Activated T-helper 17 cell treated with anti-CD3 and anti-CD28 coated beads, Interleukin-2, amount 50 U/mL, for 72 hours (primary cell): ENCODE measurements around the gene SLC34A3. TPM values are rescaled to one million over a fixed set of nuclear protein-coding genes. Genes with fewer than 3 reads are reported as not detected.

Source experiments
- ATAC-seq: fragments of 150-1000 bp; cut with Tn5 transposase; replicated peaks from 2 replicates; pipeline ENCODE4 v1.10.0; 2021; ENCODE audit warnings: mild to moderate bottlenecking, moderate library complexity
- H3K27ac Mint-ChIP-seq: one replicate; pipeline ENCODE4 v1.8.0; 2022; ENCODE audit warnings: mixed read lengths
- H3K27me3 Mint-ChIP-seq: one replicate; pipeline ENCODE4 v1.8.0; 2022; ENCODE audit warnings: mixed read lengths
- H3K36me3 Mint-ChIP-seq: one replicate; pipeline ENCODE4 v1.8.0; 2022; ENCODE audit warnings: low read depth, mild to moderate bottlenecking, mixed read lengths
- H3K4me1 Mint-ChIP-seq: one replicate; pipeline ENCODE4 v1.8.0; 2022; ENCODE audit warnings: mixed read lengths
- H3K4me3 Mint-ChIP-seq: one replicate; pipeline ENCODE4 v1.8.0; 2022; ENCODE audit warnings: mild to moderate bottlenecking, mixed read lengths
- H3K9me3 Mint-ChIP-seq: one replicate; pipeline ENCODE4 v1.8.0; 2022; ENCODE audit warnings: mixed read lengths
- total RNA-seq, 2 donors: library from RNA; stranded (reverse); gene quantifications; one replicate each; pipeline ENCODE4 v1.2.3, GENCODE V29; 2022

Gene SLC34A3
- total RNA-seq, 2 donors from 2014 or later: not detected

GRCh38 chr9:137247135-137247915 is 16.6 kb downstream of the SLC34A3 start:
- Mint-ChIP-seq H3K27ac (no peak overlapping the region), H3K27me3 (no peaks in the 10 kb centered on the region), H3K9me3 (no peaks in the 10 kb centered on the region), H3K4me3 (no peak overlapping the region), H3K36me3 (peaks cover 21% of the 10 kb centered on the region), H3K4me1 (no peaks in the 10 kb centered on the region)
- no peak for ATAC-seq

- H3K27ac Mint-ChIP-seq: no peak overlapping the region
- no peak for ATAC-seq
- H3K4me3 Mint-ChIP-seq: no peak overlapping the region
- H3K9me3 Mint-ChIP-seq: no peaks in the 10 kb centered on the region
- H3K36me3 Mint-ChIP-seq: peaks cover 16% of the 10 kb centered on the region
- no peaks in the 10 kb centered on the region for H3K27me3 Mint-ChIP-seq
- H3K4me1 Mint-ChIP-seq: no peaks in the 10 kb centered on the region
These were observed 17.1 kb downstream of the SLC34A3 start for GRCh38 chr9:137247916-137248175.

- Mint-ChIP-seq H3K4me1 (peaks cover 4% of the 10 kb centered on the region), H3K27ac (no peak overlapping the region), H3K4me3 (no peak overlapping the region), H3K36me3 (peaks cover 6% of the 10 kb centered on the region), H3K27me3 (no peaks in the 10 kb centered on the region), H3K9me3 (no peaks in the 10 kb centered on the region)
- ATAC-seq: no peak
These were observed 19.9 kb downstream of the SLC34A3 start for GRCh38 chr9:137250329-137251193.

GRCh38 chr9:137251194-137251461 is 20.4 kb downstream of the SLC34A3 start, which contains the start of gene STPG3:
Gene STPG3, plus strand, starts transcription at chr9:137251286. Its CDS starts 1 bp downstream, at chr9:137251287.
- ATAC-seq: no peak
- H3K4me1 Mint-ChIP-seq: peaks cover 4% of the 10 kb centered on the region
- H3K27me3 Mint-ChIP-seq: no peaks in the 10 kb centered on the region
- no peak within 1 kb of the TSS for H3K4me3 Mint-ChIP-seq
- H3K36me3 Mint-ChIP-seq: peaks cover 7% of the 10 kb centered on the region
- H3K27ac Mint-ChIP-seq: no peak within 1 kb of the TSS
- no peaks in the 10 kb centered on the region for H3K9me3 Mint-ChIP-seq

- Mint-ChIP-seq H3K4me3 (no peak overlapping the region), H3K36me3 (peaks cover 12% of the 10 kb centered on the region), H3K27me3 (no peaks in the 10 kb centered on the region), H3K4me1 (peaks cover 4% of the 10 kb centered on the region), H3K9me3 (no peaks in the 10 kb centered on the region), H3K27ac (no peak overlapping the region)
- no peak for ATAC-seq
These were observed 21.0 kb downstream of the SLC34A3 start for GRCh38 chr9:137251490-137252268.

GRCh38 chr9:137252555-137253506 is 22.1 kb downstream of the SLC34A3 start:
- no peak for ATAC-seq
- H3K27me3 Mint-ChIP-seq: no peaks in the 10 kb centered on the region
- no peak overlapping the region for H3K4me3 Mint-ChIP-seq
- H3K9me3 Mint-ChIP-seq: no peaks in the 10 kb centered on the region
- H3K27ac Mint-ChIP-seq: no peak overlapping the region
- H3K36me3 Mint-ChIP-seq: peaks cover 24% of the 10 kb centered on the region
- peaks cover 4% of the 10 kb centered on the region for H3K4me1 Mint-ChIP-seq

- Mint-ChIP-seq H3K36me3 (peaks cover 35% of the 10 kb centered on the region), H3K4me3 (peak overlapping the region; percentile 85), H3K4me1 (peaks cover 4% of the 10 kb centered on the region), H3K27me3 (no peaks in the 10 kb centered on the region), H3K9me3 (no peaks in the 10 kb centered on the region), H3K27ac (peak overlapping the region; percentile 76)
- no peak for ATAC-seq
These were observed 23.3 kb downstream of the SLC34A3 start for GRCh38 chr9:137253717-137254623.

- H3K9me3 Mint-ChIP-seq: no peaks in the 10 kb centered on the region
- H3K27ac Mint-ChIP-seq: peak within 1 kb of the TSS; percentile 76
- H3K4me1 Mint-ChIP-seq: peaks cover 4% of the 10 kb centered on the region
- H3K27me3 Mint-ChIP-seq: no peaks in the 10 kb centered on the region
- peak within 1 kb of the TSS; percentile 85 for H3K4me3 Mint-ChIP-seq
- peak; percentile 89 for ATAC-seq
- peaks cover 40% of the 10 kb centered on the region for H3K36me3 Mint-ChIP-seq
These were observed 24.1 kb downstream of the SLC34A3 start, which contains the start of gene NELFB for GRCh38 chr9:137254624-137255447. Gene NELFB, plus strand, starts transcription at chr9:137255327.

GRCh38 chr9:137255448-137256114 is 24.9 kb downstream of the SLC34A3 start:
- Mint-ChIP-seq H3K9me3 (no peaks in the 10 kb centered on the region), H3K4me3 (peak overlapping the region; percentile 85), H3K27ac (no peak overlapping the region), H3K4me1 (peaks cover 4% of the 10 kb centered on the region), H3K36me3 (peaks cover 40% of the 10 kb centered on the region), H3K27me3 (no peaks in the 10 kb centered on the region)
- no peak for ATAC-seq

- Mint-ChIP-seq H3K27me3 (no peaks in the 10 kb centered on the region), H3K9me3 (no peaks in the 10 kb centered on the region), H3K4me3 (peak overlapping the region; percentile 85), H3K4me1 (peaks cover 4% of the 10 kb centered on the region), H3K27ac (no peak overlapping the region), H3K36me3 (peaks cover 40% of the 10 kb centered on the region)
- ATAC-seq: no peak
These were observed 25.7 kb downstream of the SLC34A3 start for GRCh38 chr9:137256362-137256761.

- Mint-ChIP-seq H3K27me3 (no peaks in the 10 kb centered on the region), H3K9me3 (no peaks in the 10 kb centered on the region)
These were observed 26.2 kb downstream of the SLC34A3 start for GRCh38 chr9:137256856-137257255.

More at GRCh38 chr9:137256856-137257255, 26.2 kb downstream of the SLC34A3 start:
- H3K4me1 Mint-ChIP-seq: peaks cover 4% of the 10 kb centered on the region
- H3K36me3 Mint-ChIP-seq: peaks cover 45% of the 10 kb centered on the region
- no peak overlapping the region for H3K27ac Mint-ChIP-seq
- no peak for ATAC-seq
- H3K4me3 Mint-ChIP-seq: peak overlapping the region; percentile 85
